ENCODE measurements around the gene PRKAA1. TPM values are rescaled to one million over a fixed set of nuclear protein-coding genes. Genes with fewer than 3 reads are reported as not detected.

The PRKAA1 gene
- total and polyA plus RNA-seq, 2 of the 13 experiments (the other 11 are each of a cell fraction or from before 2014, with no cell fraction given) = 36.6 to 58.0 TPM

DNA sequence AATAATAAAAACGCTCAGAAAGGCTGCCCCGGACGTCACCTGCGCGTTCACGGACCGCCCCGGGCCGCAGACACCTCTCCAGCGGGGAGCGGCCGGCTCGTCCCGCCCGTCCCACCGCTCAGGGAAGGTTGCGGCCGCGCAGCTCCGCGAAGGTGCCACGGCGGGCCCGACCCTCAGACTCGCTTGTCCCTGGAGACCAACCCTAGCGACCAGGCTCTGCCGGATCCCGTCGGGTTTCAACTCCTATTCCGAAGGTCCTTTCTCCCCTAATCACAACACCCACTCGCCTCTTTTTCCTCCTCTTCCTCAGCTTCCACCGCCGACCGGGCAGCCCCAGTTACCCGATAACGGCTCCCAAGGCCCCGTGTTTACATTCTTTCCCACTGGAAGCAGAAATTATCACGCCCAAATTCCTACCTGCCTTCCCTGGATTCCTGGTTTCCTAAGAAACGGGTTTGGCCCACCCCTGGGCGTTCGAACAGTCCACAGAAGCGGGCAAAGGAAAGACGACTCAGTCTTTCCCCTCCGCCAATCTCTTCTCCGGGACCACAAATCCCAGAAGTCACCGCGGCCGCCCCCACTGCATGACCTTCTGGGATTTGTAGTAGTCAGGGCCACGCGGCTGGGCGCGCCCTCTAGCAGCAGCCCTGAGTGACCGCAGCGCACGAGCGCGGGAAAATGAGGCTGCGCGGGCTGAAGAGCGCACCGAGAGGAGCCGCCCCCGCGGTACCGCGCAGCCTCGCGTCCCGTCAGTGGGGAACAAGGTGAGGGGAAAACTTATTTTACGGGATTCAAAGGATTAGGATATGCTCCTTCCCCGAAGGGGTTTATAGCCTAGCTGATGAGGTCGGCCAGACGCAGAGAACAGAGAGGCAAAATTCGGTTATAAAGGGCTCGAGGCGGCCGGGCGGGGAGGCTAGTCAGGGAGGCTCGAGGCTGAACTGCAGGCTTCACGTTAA is 42.5 kb downstream of the PRKAA1 start, which contains the start of gene TTC33 (continued):
- TF ChIP-seq, protein P1, sequence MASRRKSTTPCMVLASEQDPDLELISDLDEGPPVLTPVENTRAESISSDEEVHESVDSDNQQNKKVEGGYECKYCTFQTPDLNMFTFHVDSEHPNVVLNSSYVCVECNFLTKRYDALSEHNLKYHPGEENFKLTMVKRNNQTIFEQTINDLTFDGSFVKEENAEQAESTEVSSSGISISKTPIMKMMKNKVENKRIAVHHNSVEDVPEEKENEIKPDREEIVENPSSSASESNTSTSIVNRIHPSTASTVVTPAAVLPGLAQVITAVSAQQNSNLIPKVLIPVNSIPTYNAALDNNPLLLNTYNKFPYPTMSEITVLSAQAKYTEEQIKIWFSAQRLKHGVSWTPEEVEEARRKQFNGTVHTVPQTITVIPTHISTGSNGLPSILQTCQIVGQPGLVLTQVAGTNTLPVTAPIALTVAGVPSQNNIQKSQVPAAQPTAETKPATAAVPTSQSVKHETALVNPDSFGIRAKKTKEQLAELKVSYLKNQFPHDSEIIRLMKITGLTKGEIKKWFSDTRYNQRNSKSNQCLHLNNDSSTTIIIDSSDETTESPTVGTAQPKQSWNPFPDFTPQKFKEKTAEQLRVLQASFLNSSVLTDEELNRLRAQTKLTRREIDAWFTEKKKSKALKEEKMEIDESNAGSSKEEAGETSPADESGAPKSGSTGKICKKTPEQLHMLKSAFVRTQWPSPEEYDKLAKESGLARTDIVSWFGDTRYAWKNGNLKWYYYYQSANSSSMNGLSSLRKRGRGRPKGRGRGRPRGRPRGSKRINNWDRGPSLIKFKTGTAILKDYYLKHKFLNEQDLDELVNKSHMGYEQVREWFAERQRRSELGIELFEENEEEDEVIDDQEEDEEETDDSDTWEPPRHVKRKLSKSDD (CRISPR knock-in tag; IDR thresholded peaks at IDR 0.05; ENCODE audit: low read depth) = no peak
- TF ChIP-seq MBD4 (IDR thresholded peaks at IDR 0.05; ENCODE audit: borderline replicate concordance, low read length) (no peak), FOXO1 (CRISPR knock-in tag; IDR thresholded peaks at IDR 0.05) (peak; percentile 71), MTF1 (CRISPR knock-in tag; IDR thresholded peaks at IDR 0.05) (no peak), ZFY (CRISPR knock-in tag; IDR thresholded peaks at IDR 0.05) (peak; percentile 76), MAX (IDR thresholded peaks at IDR 0.05) (peak; percentile 98), YEATS2 (CRISPR knock-in tag; IDR thresholded peaks at IDR 0.05; ENCODE audit: borderline replicate concordance) (peak; percentile 90), ZBTB34 (CRISPR knock-in tag; IDR thresholded peaks at IDR 0.05) (no peak), CHD2 (IDR thresholded peaks at IDR 0.05; ENCODE audit: low read depth, low read length) (no peak), IKZF1 (IDR thresholded peaks at IDR 0.05) (no peak), SRSF1 (optimal IDR thresholded peaks at IDR 0.05; ENCODE audit: low read depth, low read length) (no peak), GZF1 (CRISPR knock-in tag; IDR thresholded peaks at IDR 0.05) (no peak), TBX2 (CRISPR knock-in tag; IDR thresholded peaks at IDR 0.05; ENCODE audit: borderline replicate concordance) (peak; percentile 31; the same call in 1 of the 2 replicates), ATRX (CRISPR knock-in tag; IDR thresholded peaks at IDR 0.05; ENCODE audit: borderline replicate concordance) (no peak), SIX1 (CRISPR knock-in tag; IDR thresholded peaks at IDR 0.05; ENCODE audit: borderline replicate concordance) (no peak; the same call in 1 of the 2 replicates), KDM5A (IDR thresholded peaks at IDR 0.05; ENCODE audit: borderline replicate concordance, low read length) (peak; percentile 61; the same call in 1 of the 2 replicates), CCDC6 (CRISPR knock-in tag; IDR thresholded peaks at IDR 0.05) (0 out of 2 replicates have a peak, but pooled peaks have one; percentile 48), ZNF768 (CRISPR knock-in tag; IDR thresholded peaks at IDR 0.05) (peak; percentile 73; the same call in 1 of the 2 replicates), ZEB1 (IDR thresholded peaks at IDR 0.05; ENCODE audit: insufficient replicate concordance, low read depth) (no peak)
- TF ChIP-seq, protein P2, sequence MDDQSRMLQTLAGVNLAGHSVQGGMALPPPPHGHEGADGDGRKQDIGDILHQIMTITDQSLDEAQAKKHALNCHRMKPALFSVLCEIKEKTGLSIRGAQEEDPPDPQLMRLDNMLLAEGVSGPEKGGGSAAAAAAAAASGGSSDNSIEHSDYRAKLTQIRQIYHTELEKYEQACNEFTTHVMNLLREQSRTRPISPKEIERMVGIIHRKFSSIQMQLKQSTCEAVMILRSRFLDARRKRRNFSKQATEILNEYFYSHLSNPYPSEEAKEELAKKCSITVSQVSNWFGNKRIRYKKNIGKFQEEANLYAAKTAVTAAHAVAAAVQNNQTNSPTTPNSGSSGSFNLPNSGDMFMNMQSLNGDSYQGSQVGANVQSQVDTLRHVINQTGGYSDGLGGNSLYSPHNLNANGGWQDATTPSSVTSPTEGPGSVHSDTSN (CRISPR knock-in tag; IDR thresholded peaks at IDR 0.05; ENCODE audit: borderline replicate concordance) = no peak
- TF ChIP-seq, protein P3, sequence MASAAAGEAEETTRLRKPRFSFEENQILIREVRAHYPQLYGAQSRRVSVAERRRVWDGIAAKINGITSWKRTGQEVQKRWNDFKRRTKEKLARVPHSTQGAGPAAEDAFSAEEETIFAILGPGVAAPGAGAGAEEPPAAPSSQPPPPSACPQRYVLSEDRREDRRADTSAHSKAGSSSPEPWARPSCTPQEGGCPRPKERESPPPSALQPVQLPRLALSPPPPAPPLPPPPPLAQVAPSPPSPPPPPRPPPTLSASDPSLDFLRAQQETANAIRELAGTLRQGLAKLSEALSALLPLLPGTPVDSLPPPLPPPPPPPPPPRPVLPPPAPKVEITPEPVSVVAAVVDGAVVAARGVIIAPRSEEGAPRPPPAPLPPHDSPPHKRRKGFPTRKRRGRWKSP (CRISPR knock-in tag; IDR thresholded peaks at IDR 0.05) = peak; percentile 76
- TF ChIP-seq, protein P4, sequence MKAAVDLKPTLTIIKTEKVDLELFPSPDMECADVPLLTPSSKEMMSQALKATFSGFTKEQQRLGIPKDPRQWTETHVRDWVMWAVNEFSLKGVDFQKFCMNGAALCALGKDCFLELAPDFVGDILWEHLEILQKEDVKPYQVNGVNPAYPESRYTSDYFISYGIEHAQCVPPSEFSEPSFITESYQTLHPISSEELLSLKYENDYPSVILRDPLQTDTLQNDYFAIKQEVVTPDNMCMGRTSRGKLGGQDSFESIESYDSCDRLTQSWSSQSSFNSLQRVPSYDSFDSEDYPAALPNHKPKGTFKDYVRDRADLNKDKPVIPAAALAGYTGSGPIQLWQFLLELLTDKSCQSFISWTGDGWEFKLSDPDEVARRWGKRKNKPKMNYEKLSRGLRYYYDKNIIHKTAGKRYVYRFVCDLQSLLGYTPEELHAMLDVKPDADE (CRISPR knock-in tag; IDR thresholded peaks at IDR 0.05) = no peak

Measured in HepG2 (cell line).